HK-2 (cell line): Measurements from ENCODE around the gene TSSC4.

Source experiments
- DNase-seq: peaks from one replicate; pipeline ENCODE4 v3.0.0-alpha.2; 2018; ENCODE audit not compliant: unreplicated experiment

The TSSC4 gene

GRCh38 chr11:2433106-2433925, 32.8 kb downstream of the TSSC4 start:
- DNase-seq: no peak

GRCh38 chr11:2434008-2434407, 33.5 kb downstream of the TSSC4 start:
- no peak for DNase-seq

GRCh38 chr11:2434506-2435255, 34.1 kb downstream of the TSSC4 start:
- DNase-seq: no peak

GRCh38 chr11:2435288-2436012, 34.9 kb downstream of the TSSC4 start:
- no peak for DNase-seq

GRCh38 chr11:2436013-2436520, 35.5 kb downstream of the TSSC4 start:
- no peak for DNase-seq

- no peak for DNase-seq
Observed at GRCh38 chr11:2436521-2437031, 36.0 kb downstream of the TSSC4 start.

GRCh38 chr11:2437516-2437915, 37.0 kb downstream of the TSSC4 start:
- DNase-seq: no peak

- DNase-seq: no peak
Observed at GRCh38 chr11:2439820-2440219, 39.3 kb downstream of the TSSC4 start.

GRCh38 chr11:2440646-2441045, 40.1 kb downstream of the TSSC4 start:
- no peak for DNase-seq

GRCh38 chr11:2441171-2441570, 40.6 kb downstream of the TSSC4 start:
- DNase-seq: no peak

- no peak for DNase-seq
Observed at GRCh38 chr11:2442589-2442988, 42.0 kb downstream of the TSSC4 start.

- DNase-seq: no peak
Observed at GRCh38 chr11:2443406-2443805, 42.9 kb downstream of the TSSC4 start.

GRCh38 chr11:2443881-2444820, 43.6 kb downstream of the TSSC4 start, which contains the start of gene TRPM5:
Gene TRPM5 (minus strand): TSS chr11:2444514. CDS start chr11:2423036, 21,478 bp downstream.
- DNase-seq: no peak

- DNase-seq: no peak
Observed at GRCh38 chr11:2444821-2445745, 44.5 kb downstream of the TSSC4 start, which contains the start of gene KCNQ1. Gene KCNQ1 (plus strand): TSS chr11:2445008. CDS start chr11:2445099, 91 bp downstream.

- no peak for DNase-seq
Observed at GRCh38 chr11:2445746-2446551, 45.4 kb downstream of the TSSC4 start.

GRCh38 chr11:2446590-2447252, 46.2 kb downstream of the TSSC4 start:
- DNase-seq: no peak

GRCh38 chr11:2447253-2447950, 46.9 kb downstream of the TSSC4 start:
- no peak for DNase-seq
